Chondrocyte (in vitro differentiated cells): Measurements from ENCODE around the gene NPAS2. TPM values are rescaled to one million over a fixed set of nuclear protein-coding genes. Genes with fewer than 3 reads are reported as not detected.

ENCODE experiments used
- DNase-seq: peaks from one replicate; pipeline ENCODE4 v3.0.0; 2021; ENCODE audit warnings: mixed read lengths, low spot score
- H3K27ac Mint-ChIP-seq: one replicate; pipeline ENCODE4 v1.8.0; 2021; ENCODE audit warnings: mild to moderate bottlenecking, moderate library complexity, mixed read lengths; ENCODE audit not compliant: unreplicated experiment
- H3K27me3 Mint-ChIP-seq: 2 replicates; pipeline ENCODE4 v1.8.0; 2021; ENCODE audit warnings: low read depth, mixed read lengths
- H3K36me3 Mint-ChIP-seq: 2 replicates; pipeline ENCODE4 v1.8.0; 2021; ENCODE audit warnings: low read depth, mixed read lengths
- H3K4me1 Mint-ChIP-seq: 2 replicates; pipeline ENCODE4 v1.8.0; 2021; ENCODE audit warnings: low read depth, mild to moderate bottlenecking, mixed read lengths
- H3K4me3 Mint-ChIP-seq: one replicate; pipeline ENCODE4 v1.8.0; 2021; ENCODE audit warnings: mild to moderate bottlenecking, moderate library complexity, mixed read lengths; ENCODE audit not compliant: unreplicated experiment
- H3K9me3 Mint-ChIP-seq: 2 replicates; pipeline ENCODE4 v1.8.0; 2021; ENCODE audit warnings: low read depth, mixed read lengths
- CTCF ChIP-seq: fragments of 200-600 bp; sonication (generic); IDR thresholded peaks from 2 replicates; pipeline ENCODE4 v1.5.0; 2021; ENCODE audit warnings: antibody characterized with exemption, mild to moderate bottlenecking, moderate library complexity
- total RNA-seq: library from RNA; stranded (reverse); gene quantifications from 3 replicates; pipeline ENCODE4 v1.2.1, GENCODE V29; 2021

NPAS2 gene
- total RNA-seq, 1 donor from 2014 or later: 25.6 TPM

DNA sequence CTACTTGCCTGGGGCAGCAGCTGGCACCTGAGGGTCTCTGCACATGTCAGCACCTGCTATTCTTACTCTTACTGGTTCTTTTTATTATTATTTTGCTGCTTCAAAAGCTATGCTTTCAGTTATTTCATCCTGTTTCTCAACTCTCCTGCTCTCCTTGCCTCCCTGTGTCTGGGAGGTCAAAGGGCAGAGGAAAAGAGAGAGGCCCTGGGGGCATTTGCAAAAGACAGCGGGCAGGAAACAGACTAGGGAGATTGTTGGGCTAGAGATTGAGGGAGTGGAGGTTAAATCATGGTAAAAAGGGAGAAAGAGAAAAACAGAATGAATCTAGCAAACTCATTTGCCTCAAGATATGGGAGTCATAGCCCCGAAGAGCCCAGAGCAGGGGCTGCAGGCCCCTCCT, 161.1 kb downstream of the NPAS2 start:
- Mint-ChIP-seq H3K4me3 (no peak overlapping the region), H3K27me3 (no peaks in the 10 kb centered on the region), H3K27ac (no peak overlapping the region), H3K9me3 (no peaks in the 10 kb centered on the region), H3K36me3 (peaks cover 20% of the 10 kb centered on the region), H3K4me1 (peaks cover 42% of the 10 kb centered on the region)
- no peak for DNase-seq
- TF ChIP-seq CTCF: no peak

GRCh38 chr2:100982431-100982861, 162.5 kb downstream of the NPAS2 start:
- DNase-seq: no peak
- Mint-ChIP-seq H3K4me1 (peaks cover 32% of the 10 kb centered on the region), H3K4me3 (no peak overlapping the region), H3K27ac (no peak overlapping the region), H3K36me3 (peaks cover 14% of the 10 kb centered on the region), H3K27me3 (no peaks in the 10 kb centered on the region), H3K9me3 (no peaks in the 10 kb centered on the region)
- no peak for TF ChIP-seq CTCF

DNA sequence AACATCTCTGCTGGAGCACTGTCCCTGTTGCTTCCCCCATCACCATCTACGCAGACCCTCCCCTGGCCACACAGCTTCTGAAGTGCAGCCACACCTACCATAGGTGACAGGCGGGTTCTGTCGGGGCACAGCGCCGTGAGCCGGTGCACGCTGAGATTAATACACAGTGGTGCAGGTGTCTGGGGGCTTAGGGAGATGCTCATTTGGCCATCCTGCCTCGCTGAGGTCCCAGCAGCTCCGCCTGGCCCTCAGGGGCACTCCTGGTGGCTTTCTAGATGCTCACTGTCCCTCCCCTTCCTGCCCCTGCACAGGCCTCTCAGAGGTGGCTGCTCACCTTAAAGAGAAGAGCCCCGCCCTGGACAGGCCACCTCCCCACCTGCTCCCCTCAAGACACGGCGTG, 163.3 kb downstream of the NPAS2 start:
- no peak for DNase-seq
- H3K4me3 Mint-ChIP-seq: no peak overlapping the region
- H3K4me1 Mint-ChIP-seq: peaks cover 25% of the 10 kb centered on the region
- no peaks in the 10 kb centered on the region for H3K27me3 Mint-ChIP-seq
- H3K36me3 Mint-ChIP-seq: peaks cover 13% of the 10 kb centered on the region
- no peak overlapping the region for H3K27ac Mint-ChIP-seq
- no peaks in the 10 kb centered on the region for H3K9me3 Mint-ChIP-seq
- no peak for TF ChIP-seq CTCF

DNA sequence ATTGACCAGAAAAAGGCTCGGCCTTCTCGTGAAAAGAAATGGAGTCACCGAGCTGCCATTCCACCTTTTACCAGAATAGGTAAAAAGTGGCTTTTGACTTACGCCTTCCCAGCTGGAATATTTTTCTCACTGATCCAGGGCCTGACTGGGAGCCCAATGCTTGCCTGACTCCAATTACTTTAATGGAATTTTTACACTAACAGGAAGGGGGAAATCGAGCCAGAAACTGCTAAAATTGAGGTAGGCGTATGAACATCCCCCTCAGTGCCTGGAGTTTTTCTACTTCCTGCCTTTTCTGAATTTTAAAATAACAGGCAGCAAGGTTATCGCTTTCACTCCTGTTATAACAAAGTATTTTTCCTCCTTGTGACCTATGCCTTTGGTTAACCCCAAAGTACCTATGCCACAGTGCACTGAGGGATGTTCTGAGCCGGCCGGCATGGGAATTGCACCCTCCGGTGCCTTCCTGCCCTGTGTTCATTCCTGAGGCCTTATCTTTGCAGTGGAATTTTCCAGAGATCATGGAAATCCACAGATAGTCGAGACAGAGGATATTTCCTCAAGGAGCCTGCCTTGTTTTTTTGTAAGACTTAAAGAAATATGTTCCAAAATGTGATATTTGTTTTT, 163.9 kb downstream of the NPAS2 start:
- Mint-ChIP-seq H3K4me1 (peaks cover 19% of the 10 kb centered on the region), H3K27ac (peak overlapping the region; percentile 79), H3K4me3 (no peak overlapping the region), H3K9me3 (no peaks in the 10 kb centered on the region), H3K27me3 (no peaks in the 10 kb centered on the region), H3K36me3 (peaks cover 16% of the 10 kb centered on the region)
- no peak for DNase-seq
- no peak for TF ChIP-seq CTCF

GRCh38 chr2:100984892-100985307, 165.0 kb downstream of the NPAS2 start:
- no peak for DNase-seq
- Mint-ChIP-seq H3K27me3 (no peaks in the 10 kb centered on the region), H3K4me3 (no peak overlapping the region), H3K9me3 (no peaks in the 10 kb centered on the region), H3K36me3 (peaks cover 22% of the 10 kb centered on the region), H3K27ac (no peak overlapping the region), H3K4me1 (peaks cover 17% of the 10 kb centered on the region)
- peak; percentile 97 for TF ChIP-seq CTCF
